Body of pancreas (tissue), 4 donors: ENCODE data around the gene KEL.

ENCODE experiments used
- CTCF ChIP-seq, 7 experiments: fragments of 450-650 bp in 4 of 7; fragments of 200-600 bp in 3 of 7; sonication (generic) in 3 of 7; IDR thresholded peaks; one replicate each; pipeline ENCODE4 v1.5.1; 2016 to 2019; ENCODE audit warnings: antibody characterized with exemption in 7 of 7
- POLR2A ChIP-seq, 3 donors: fragments of 450-650 bp; IDR thresholded peaks; one replicate each; pipeline ENCODE4 v1.6.1; 2016; ENCODE audit warnings: antibody characterized with exemption in 3 of 3, mild to moderate bottlenecking in 2 of 3

GRCh38 chr7:142948603-142949002 lies 13.6 kb downstream of the KEL start:
- TF ChIP-seq CTCF (IDR thresholded peaks at IDR 0.05) (no peak), POLR2A (IDR thresholded peaks at IDR 0.05) (no peak)
